GM18868 (cell line): Measurements from ENCODE around the gene HSPA9.
"Not testable (repeated sequence)": the region's sequence is repeated elsewhere in the genome, so short reads cannot be mapped to it uniquely, and the experiment has no call there.

Experiments used
- ATAC-seq: cut with Tn5 transposase; IDR thresholded peaks from one replicate; pipeline ENCODE4 v1.9.1; 2021; ENCODE audit warnings: mild to moderate bottlenecking, moderate library complexity; ENCODE audit not compliant: unreplicated experiment

HSPA9 gene

DNA sequence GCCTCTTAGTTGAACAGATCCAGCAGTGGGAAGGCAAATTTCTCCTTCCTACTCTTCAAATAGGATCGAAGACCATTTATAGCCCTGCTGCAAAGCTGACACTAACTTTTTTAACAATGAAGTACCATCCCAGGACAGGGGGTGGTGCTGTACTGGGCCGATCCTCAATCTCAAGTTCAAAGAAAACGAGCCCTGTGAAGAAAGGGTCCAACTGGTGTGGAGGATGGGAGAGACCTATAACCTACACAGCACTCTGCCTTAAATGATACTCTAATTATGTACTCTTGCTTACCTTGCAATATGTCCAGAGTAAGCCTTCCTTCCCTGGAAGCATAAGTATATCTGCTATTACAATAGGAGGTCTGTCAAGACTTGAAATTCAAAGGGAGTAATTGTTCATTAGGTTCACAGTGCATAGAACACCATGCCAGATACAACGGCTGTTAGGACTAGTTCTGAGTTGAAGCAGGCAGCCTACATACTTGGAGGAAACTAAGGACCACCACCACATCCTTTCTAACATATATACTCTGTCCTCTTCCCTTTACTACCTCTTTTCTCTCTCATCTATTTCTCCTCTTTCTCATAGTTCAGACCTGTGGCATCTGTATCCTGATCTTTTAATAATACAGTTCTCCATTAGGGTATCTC is 38.4 kb downstream of the HSPA9 start:
- ATAC-seq: no peak

- ATAC-seq: no peak
These were observed 39.0 kb downstream of the HSPA9 start for GRCh38 chr5:138536215-138536614.

DNA sequence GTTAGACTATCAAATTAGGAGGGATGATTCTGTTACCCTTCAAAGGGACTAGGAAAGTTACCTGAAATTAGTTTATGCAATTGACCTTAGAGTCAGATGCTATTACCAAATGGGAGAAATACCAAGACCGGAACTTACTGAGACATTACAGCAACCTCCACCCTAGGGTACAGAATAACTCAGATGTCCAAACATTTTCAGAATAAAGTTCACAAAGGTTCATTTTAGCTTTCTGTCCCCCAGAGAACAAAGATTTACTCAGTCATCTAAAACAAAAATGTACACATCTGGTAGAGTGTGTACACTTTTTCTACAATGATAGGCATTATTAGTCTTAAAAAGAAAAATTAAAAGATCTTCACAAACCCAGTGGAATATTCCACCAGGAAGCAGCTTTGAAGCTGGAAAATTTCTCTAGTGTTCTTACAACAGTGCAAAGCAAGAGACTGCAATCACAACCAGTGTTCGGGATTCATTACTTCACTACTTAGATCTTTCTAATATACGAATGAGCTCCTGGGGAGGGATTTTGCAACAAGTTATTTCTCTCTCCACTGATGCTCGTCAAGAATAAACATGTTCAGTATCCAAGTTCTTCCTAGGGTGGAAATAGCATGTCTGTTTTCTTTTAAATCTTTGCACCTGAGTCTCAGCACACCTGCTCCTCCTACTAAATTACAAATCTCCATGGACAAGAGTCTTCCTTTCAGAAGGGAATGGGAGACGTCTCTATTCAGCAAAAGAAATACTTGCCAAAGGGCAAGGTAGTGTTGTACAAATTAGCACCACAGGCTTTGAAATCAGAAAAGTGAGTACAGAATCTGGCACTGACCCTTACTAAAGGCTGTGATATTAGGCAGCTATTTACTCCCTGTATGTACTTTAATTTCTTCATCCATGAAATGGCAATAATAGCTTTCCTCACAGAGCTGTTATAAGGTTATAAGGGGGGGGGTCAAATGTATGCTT is 40.9 kb downstream of the HSPA9 start:
- ATAC-seq: no peak

DNA sequence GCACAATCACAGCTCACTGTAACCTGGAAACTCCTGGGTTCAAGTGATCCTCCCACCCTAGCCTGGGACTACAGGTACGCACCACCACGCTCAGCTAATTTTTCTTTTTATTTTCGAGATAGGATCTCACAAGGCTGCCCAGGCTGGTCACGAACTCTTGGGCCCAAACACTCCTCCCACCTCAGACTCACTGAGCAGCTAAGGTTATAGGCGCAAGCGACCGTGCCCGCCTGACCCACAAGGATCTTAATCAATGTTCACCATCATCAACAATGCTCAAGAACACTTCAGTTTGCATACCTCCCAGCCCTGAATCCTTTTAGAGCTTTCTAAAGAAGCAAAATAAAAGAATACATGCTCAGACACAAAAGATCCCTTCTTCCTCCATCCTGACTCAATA is 45.4 kb downstream of the HSPA9 start:
- ATAC-seq: no peak

DNA sequence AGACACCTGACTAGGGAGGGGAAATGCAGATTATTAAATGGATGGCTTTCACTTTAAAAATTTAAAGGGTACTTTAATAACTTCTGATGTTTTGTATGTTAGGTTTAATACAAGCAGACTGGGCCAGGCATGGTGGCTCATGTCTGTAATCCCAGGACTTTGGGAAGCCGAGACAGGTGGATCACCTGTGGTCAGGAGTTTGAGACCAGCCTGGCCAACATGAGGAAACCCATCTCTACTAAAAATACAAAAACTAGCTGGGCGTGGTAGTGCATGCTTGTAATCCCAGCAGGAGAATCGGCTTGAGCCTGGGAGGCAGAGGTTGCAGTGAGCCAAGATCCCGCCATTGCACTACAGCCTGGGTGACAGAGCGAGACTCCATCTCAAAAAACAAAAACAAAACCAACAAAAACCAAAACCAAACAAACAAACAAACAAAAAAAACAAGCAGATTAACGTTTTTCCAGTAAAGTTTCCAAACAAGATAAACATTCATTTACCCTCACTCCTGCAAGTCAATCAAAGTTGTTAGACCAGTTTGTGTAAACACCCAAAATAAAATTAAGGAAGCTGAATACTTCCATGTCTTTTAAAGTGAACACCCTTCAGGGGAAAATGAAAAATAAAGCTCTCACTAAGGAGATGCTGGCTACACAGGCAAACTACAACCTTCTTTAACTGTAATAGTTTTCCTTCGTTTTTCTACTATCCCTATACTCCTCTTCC is 46.3 kb downstream of the HSPA9 start:
- ATAC-seq: no peak

- ATAC-seq: no peak
These were observed 47.0 kb downstream of the HSPA9 start for GRCh38 chr5:138528208-138528607.

DNA sequence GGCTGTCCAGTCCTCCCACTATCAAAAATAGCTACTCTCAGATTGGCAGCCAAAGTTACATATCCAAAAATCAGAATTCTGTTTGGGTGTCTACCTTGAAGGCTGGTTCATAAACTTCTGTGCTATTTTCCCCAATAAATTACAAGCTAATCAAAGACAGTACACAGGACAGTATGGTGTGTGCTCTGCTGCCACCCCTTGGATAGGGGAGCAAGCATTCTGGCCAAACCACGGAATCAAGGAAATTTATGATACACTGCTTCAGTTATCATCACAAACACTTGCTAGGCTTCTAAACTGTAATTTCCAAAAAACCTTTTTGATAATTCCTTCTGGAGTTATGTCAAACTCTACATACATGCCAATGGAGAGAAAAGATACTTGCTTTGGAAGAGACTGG is 48.0 kb downstream of the HSPA9 start:
- ATAC-seq: no peak

DNA sequence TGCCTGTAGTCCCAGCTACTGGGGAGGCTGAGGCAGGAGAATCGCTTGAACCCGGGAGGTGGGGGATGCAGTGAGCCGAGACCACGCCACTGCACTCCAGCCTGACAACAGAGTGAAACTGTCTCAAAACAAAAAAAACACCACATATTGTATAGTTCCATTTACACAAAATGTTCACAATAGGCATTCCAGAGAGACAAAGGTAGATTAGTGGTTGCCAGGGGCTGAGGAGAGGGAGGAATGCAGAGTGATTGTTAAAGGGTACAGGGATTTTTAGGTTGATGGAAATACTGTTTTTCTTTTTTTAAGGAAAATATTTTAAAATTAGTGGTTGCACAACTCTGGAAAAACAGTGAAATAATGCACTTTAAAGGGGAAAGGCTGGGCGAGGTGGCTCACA is 51.8 kb downstream of the HSPA9 start:
- ATAC-seq: no peak

GRCh38 chr5:138520971-138521370 is 54.2 kb downstream of the HSPA9 start:
- ATAC-seq: no peak

- ATAC-seq: no peak
These were observed 57.8 kb downstream of the HSPA9 start for GRCh38 chr5:138517437-138517836.

- ATAC-seq: no peak
These were observed 59.5 kb downstream of the HSPA9 start for GRCh38 chr5:138515556-138516245.

- no peak for ATAC-seq
These were observed 61.2 kb downstream of the HSPA9 start for GRCh38 chr5:138514021-138514420.

DNA sequence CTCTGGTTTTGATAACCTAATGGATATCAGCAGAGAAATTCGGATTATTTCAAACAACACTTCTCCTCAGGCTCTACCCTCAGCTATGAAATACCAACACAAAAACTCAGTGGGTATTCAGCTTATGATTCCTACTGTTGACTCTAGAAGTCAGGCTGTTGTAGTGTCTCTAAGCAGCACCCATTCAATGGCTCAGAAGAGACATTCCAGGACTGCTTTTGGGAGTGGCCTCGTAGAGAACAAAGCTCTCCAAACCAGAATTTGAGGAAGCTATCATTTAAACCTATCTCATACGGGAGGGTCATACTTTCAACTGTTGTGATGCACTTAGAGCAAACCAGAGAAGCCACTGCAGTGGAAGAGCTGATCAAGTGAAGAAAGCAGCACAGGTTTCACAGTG is 66.2 kb downstream of the HSPA9 start:
- ATAC-seq: no peak

- ATAC-seq: not testable (repeated sequence)
These were observed 67.7 kb downstream of the HSPA9 start for GRCh38 chr5:138507485-138507884.

DNA sequence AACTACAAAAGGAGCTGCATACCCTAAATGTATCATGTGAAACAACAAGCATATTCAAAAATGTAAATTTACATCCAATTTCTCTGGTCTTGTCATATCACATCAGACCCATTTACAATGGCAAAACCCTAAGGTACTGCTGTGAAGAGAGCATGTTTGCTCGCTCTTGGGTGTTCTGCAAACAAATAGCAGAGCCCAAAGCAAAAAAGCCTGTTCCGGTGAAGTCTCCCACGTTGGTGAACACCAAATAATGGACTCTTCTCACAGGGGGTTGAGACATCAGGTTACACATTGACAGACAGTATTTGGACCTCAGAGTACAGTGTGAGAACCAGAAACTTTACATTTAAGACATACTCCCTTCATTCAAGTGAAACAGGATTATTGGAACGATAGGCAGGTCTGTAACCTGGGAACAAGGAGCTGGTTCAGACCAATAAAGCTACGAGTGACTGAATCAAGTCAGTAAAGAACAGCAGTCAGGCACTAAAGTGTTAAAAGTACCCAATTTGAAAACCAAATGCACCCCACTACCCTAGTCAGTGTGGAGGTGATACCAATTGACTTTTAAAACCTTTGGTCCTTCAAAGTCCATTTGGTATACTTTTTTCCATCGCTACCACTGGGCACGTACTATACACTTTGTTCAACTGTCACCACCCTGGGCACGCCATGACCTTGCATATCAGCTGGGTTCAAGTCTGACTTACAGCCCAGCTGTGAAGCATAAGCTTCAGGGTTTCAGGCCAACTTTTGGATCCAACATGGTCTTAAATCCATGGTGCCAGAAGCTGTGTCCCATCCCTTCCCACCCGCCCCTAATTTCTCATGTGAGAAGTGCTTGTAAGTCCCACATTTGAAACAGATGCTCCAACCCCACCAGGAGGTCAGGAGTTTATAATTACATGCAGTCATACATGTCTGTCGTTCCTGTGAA is 68.6 kb downstream of the HSPA9 start:
- no peak for ATAC-seq

DNA sequence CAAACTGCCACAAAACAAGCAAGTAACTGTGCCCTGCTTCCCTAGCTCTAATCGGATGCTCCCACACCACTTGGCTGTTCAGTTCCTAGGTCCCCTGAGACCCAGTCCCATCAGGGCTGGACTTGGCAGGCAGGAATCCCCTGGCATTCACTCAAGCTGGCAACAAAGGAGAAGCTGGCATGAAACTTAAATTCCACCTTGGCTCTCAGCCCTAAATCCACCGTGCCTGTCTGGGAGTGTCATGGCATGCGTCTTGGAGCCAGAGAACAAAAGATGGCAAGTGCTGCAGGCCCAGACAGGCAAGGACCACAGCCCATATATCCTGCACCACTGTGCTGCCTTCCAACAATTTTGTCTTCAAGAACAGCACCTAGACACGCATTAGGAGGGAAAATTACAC is 70.4 kb downstream of the HSPA9 start:
- no peak for ATAC-seq
